PFSK-1 (cell line): ENCODE results near the gene HDDC3.

Experiments
- FOXP2 ChIP-seq: optimal IDR thresholded peaks from 2 replicates; pipeline ENCODE3; 2011; ENCODE audit warnings: borderline replicate concordance, control low read depth, inconsistent platforms; ENCODE audit not compliant: insufficient read depth; ENCODE audit errors: extremely low read length, extremely low read depth
- POLR2AphosphoS5 ChIP-seq: IDR thresholded peaks from 2 replicates; pipeline ENCODE4 v1.6.1; 2012; ENCODE audit warnings: low read depth, mild to moderate bottlenecking, control low read depth, low read length, moderate library complexity
- SIN3A ChIP-seq: IDR thresholded peaks from 2 replicates; pipeline ENCODE4 v1.6.1; 2012; ENCODE audit warnings: mild to moderate bottlenecking, low read length, moderate library complexity, borderline replicate concordance; ENCODE audit not compliant: insufficient read depth
- TAF1 ChIP-seq: IDR thresholded peaks from 2 replicates; pipeline ENCODE4 v1.6.1; 2012; ENCODE audit warnings: low read length, control low read depth, borderline replicate concordance; ENCODE audit not compliant: insufficient read depth
- TF ChIP-seq, protein P1 (sequence below), 2 experiments: IDR thresholded peaks; 2 replicates each; pipeline versions ENCODE4 v1.6.1 to v1.8.0; 2011 to 2012; ENCODE audit warnings: low read depth in 2 of 2, low read length in 2 of 2, control low read depth in 1 of 2, inconsistent platforms in 1 of 2, mild to moderate bottlenecking in 1 of 2, moderate library complexity in 1 of 2; ENCODE audit not compliant: insufficient read depth in 1 of 2

HDDC3 gene

DNA sequence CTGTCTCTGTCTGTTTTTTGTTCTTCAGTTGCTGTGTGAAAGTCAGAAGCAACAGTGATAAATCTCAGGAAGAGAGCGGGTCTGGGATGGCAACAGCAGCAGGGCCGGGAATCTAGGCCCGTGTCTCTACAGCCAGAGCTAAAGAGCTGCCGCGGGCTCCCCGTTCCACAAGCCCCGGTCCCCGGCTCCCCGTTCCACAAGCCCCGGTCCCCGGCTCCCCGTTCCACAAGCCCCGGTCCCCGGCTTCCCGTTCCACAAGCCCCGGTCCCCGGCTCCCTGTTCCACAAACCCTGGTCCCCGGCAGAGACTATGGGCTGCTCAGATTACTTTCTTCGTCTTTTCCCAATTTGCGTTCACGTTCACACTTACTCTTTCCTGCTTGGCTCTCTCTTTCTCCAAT is 41.9 kb upstream of the HDDC3 start:
- TF ChIP-seq TAF1: no peak
- no peak for TF ChIP-seq FOXP2
- no peak for TF ChIP-seq POLR2AphosphoS5
- no peak for TF ChIP-seq SIN3A
- TF ChIP-seq, protein P1, sequence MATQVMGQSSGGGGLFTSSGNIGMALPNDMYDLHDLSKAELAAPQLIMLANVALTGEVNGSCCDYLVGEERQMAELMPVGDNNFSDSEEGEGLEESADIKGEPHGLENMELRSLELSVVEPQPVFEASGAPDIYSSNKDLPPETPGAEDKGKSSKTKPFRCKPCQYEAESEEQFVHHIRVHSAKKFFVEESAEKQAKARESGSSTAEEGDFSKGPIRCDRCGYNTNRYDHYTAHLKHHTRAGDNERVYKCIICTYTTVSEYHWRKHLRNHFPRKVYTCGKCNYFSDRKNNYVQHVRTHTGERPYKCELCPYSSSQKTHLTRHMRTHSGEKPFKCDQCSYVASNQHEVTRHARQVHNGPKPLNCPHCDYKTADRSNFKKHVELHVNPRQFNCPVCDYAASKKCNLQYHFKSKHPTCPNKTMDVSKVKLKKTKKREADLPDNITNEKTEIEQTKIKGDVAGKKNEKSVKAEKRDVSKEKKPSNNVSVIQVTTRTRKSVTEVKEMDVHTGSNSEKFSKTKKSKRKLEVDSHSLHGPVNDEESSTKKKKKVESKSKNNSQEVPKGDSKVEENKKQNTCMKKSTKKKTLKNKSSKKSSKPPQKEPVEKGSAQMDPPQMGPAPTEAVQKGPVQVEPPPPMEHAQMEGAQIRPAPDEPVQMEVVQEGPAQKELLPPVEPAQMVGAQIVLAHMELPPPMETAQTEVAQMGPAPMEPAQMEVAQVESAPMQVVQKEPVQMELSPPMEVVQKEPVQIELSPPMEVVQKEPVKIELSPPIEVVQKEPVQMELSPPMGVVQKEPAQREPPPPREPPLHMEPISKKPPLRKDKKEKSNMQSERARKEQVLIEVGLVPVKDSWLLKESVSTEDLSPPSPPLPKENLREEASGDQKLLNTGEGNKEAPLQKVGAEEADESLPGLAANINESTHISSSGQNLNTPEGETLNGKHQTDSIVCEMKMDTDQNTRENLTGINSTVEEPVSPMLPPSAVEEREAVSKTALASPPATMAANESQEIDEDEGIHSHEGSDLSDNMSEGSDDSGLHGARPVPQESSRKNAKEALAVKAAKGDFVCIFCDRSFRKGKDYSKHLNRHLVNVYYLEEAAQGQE (IDR thresholded peaks at IDR 0.05; ENCODE audit: insufficient read depth in 1 of 2, low read depth in 2 of 2, low read length in 2 of 2): no peak

- TF ChIP-seq SIN3A: no peak
- TF ChIP-seq FOXP2: no peak
- no peak for TF ChIP-seq POLR2AphosphoS5
- TF ChIP-seq, protein P1 (IDR thresholded peaks at IDR 0.05; ENCODE audit: insufficient read depth in 1 of 2, low read depth in 2 of 2, low read length in 2 of 2): no peak
- TF ChIP-seq TAF1: no peak
Observed at GRCh38 chr15:90972133-90972532, 39.8 kb upstream of the HDDC3 start.

DNA sequence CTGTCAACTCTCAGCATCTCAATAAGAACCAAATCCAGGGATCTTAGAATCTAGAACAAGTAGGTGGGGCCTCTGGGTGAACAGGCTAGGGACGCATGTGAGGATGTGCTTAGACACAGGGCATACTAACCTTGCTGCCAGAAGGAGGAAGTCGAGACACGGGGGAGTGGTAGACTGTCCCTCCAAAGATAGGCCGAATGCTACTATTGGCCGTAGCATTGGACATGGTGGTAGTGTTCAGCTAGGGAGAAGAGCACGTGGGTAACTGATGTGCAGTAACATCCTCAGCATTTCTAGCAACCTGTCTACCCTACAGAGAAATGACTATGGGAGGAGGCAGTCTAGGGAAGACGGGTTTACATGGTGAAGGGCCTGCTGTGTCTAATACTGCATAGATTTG is 37.9 kb upstream of the HDDC3 start:
- TF ChIP-seq SIN3A: no peak
- no peak for TF ChIP-seq POLR2AphosphoS5
- TF ChIP-seq, protein P1 (IDR thresholded peaks at IDR 0.05; ENCODE audit: insufficient read depth in 1 of 2, low read depth in 2 of 2, low read length in 2 of 2): no peak
- TF ChIP-seq TAF1: no peak
- TF ChIP-seq FOXP2: no peak

GRCh38 chr15:90968434-90968833 is 36.1 kb upstream of the HDDC3 start:
- TF ChIP-seq, protein P1 (IDR thresholded peaks at IDR 0.05; ENCODE audit: insufficient read depth in 1 of 2, low read depth in 2 of 2, low read length in 2 of 2): no peak
- TF ChIP-seq FOXP2: no peak
- TF ChIP-seq SIN3A: no peak
- TF ChIP-seq TAF1: no peak
- TF ChIP-seq POLR2AphosphoS5: no peak

GRCh38 chr15:90967206-90967605 is 34.9 kb upstream of the HDDC3 start:
- TF ChIP-seq SIN3A (no peak), POLR2AphosphoS5 (no peak), TAF1 (no peak), FOXP2 (no peak)
- TF ChIP-seq, protein P1 (IDR thresholded peaks at IDR 0.05; ENCODE audit: insufficient read depth in 1 of 2, low read depth in 2 of 2, low read length in 2 of 2): no peak
